HL-60/S4 treated with phorbol 12-myristate 13-acetate at 8.2 ng/mL for 4 days and 3 days (cell line): Measurements from ENCODE around the gene PCDHGA10.
"Not testable (repeated sequence)": the region's sequence is repeated elsewhere in the genome, so short reads cannot be mapped to it uniquely, and the experiment has no call there.

ENCODE experiments used
- in situ Hi-C: fragments of 300-500 bp; cut with MboI; formaldehyde crosslinking; loops from 2 replicates; pipeline ENCODE4 v1.15.0; 2022; ENCODE audit warnings: low sequenced_read_pairs

PCDHGA10 gene

GRCh38 chr5:141412854-141413539, at the start of gene PCDHGA10:
PCDHGA10 (plus strand) TSS chr5:141412987; CDS start chr5:141413176, 189 bp downstream.
- in situ Hi-C loops, result loop anchor here (10.0 kb wide), 2 partner anchors 112 to 142 kb away; no protein-coding TSS in a partner anchor

GRCh38 chr5:141363952-141364660, 48.7 kb upstream of the PCDHGA10 start, which contains the start of gene PCDHGA5:
PCDHGA5 (plus strand) TSS chr5:141364162; CDS start chr5:141364331, 169 bp downstream.
- in situ Hi-C loops, result no loop called here

- in situ Hi-C loops, result no loop called here
Observed at GRCh38 chr5:141366016-141366896, 46.5 kb upstream of the PCDHGA10 start.

GRCh38 chr5:141369994-141370848, 42.6 kb upstream of the PCDHGA10 start, which contains the start of gene PCDHGB3:
PCDHGB3 (plus strand) TSS chr5:141370242; CDS start chr5:141370395, 153 bp downstream.
- in situ Hi-C loops, result no loop called here

GRCh38 chr5:141371572-141372475, 41.0 kb upstream of the PCDHGA10 start:
- in situ Hi-C loops, result no loop called here

- in situ Hi-C loops, result no loop called here
Observed at GRCh38 chr5:141373673-141374317, 39.0 kb upstream of the PCDHGA10 start, which contains the start of gene PCDHGA6. PCDHGA6 (plus strand) TSS chr5:141373891; CDS start chr5:141374084, 193 bp downstream.

GRCh38 chr5:141374627-141375026, 38.2 kb upstream of the PCDHGA10 start:
- in situ Hi-C loops, result no loop called here

GRCh38 chr5:141375444-141376155, 37.2 kb upstream of the PCDHGA10 start:
- in situ Hi-C loops, result not testable (repeated sequence)

GRCh38 chr5:141382469-141383294, 30.1 kb upstream of the PCDHGA10 start, which contains the start of gene PCDHGA7:
PCDHGA7 (plus strand) TSS chr5:141382742; CDS start chr5:141382900, 158 bp downstream.
- in situ Hi-C loops, result no loop called here

GRCh38 chr5:141383345-141383744, 29.4 kb upstream of the PCDHGA10 start:
- in situ Hi-C loops, result no loop called here

- in situ Hi-C loops, result no loop called here
Observed at GRCh38 chr5:141384471-141385267, 28.1 kb upstream of the PCDHGA10 start.

GRCh38 chr5:141387557-141388311, 25.1 kb upstream of the PCDHGA10 start, which contains the start of gene PCDHGB4:
PCDHGB4 (plus strand) TSS chr5:141387698; CDS start chr5:141387885, 187 bp downstream.
- in situ Hi-C loops, result not testable (repeated sequence)

- in situ Hi-C loops, result no loop called here
Observed at GRCh38 chr5:141388661-141389060, 24.1 kb upstream of the PCDHGA10 start.

- in situ Hi-C loops, result no loop called here
Observed at GRCh38 chr5:141389153-141390042, 23.4 kb upstream of the PCDHGA10 start.
